ENCODE measurements around the gene ASB3.
A peak's percentile ranks its signal among the peaks of the same experiment; 100 is the strongest.

The ASB3 gene

DNA sequence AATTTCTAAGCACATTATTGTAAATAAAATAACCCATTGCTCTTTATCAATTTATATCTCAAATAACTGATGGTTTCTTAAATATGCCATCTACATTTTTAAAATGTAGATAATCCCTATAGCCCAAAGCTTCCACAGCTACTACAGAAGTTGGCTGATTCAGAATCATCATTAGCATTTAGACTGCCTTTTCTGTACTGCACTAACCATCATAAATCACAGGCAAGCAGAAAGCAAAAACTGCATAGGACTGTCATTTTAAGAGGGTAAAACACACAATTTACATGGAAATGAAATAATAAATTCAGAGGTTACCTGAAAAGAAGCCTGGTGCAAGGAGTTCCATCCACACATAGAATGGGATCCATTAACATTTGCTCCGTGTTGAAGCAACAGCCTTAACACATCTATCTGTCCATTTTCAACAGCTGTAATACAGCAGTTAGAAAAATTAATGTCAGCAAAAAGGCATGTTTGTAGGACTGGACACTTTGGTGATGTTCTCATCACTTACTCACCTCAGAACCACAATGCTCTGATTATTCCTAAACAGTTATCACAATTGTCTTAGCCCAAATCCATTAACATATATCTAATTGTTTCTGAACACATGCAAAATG is 57.5 kb downstream of the ASB3 start:
- H3K27me3 ChIP-seq (replicated peaks; ENCODE audit: insufficient read depth, low read length): no peaks in the 10 kb centered on the region
- no peak overlapping the region for H3K4me3 ChIP-seq (ENCODE audit: low read length)
- no peaks in the 10 kb centered on the region for H3K36me3 ChIP-seq (replicated peaks; ENCODE audit: insufficient read depth, low read length)
- no peak overlapping the region for H3K9ac ChIP-seq (ENCODE audit: low read length)
- no peaks in the 10 kb centered on the region for H3K9me2 ChIP-seq (replicated peaks; ENCODE audit: insufficient read depth, low read length)
- no peak overlapping the region for H3K27ac ChIP-seq (ENCODE audit: low read length)
- 0 out of 2 replicates have a peak, but pooled peaks cover 13% of the 10 kb centered on the region for H3K4me1 ChIP-seq (ENCODE audit: low read length)
- DNase-seq: no peak
- TF ChIP-seq, protein P1, sequence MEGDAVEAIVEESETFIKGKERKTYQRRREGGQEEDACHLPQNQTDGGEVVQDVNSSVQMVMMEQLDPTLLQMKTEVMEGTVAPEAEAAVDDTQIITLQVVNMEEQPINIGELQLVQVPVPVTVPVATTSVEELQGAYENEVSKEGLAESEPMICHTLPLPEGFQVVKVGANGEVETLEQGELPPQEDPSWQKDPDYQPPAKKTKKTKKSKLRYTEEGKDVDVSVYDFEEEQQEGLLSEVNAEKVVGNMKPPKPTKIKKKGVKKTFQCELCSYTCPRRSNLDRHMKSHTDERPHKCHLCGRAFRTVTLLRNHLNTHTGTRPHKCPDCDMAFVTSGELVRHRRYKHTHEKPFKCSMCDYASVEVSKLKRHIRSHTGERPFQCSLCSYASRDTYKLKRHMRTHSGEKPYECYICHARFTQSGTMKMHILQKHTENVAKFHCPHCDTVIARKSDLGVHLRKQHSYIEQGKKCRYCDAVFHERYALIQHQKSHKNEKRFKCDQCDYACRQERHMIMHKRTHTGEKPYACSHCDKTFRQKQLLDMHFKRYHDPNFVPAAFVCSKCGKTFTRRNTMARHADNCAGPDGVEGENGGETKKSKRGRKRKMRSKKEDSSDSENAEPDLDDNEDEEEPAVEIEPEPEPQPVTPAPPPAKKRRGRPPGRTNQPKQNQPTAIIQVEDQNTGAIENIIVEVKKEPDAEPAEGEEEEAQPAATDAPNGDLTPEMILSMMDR (IDR thresholded peaks at IDR 0.05; ENCODE audit: low read length): no peak
- TF ChIP-seq EZH2phosphoT487 (IDR thresholded peaks at IDR 0.05; ENCODE audit: low read length): no peak
- TF ChIP-seq EZH2 (optimal IDR thresholded peaks at IDR 0.05; ENCODE audit: low read depth, low read length): no peak
- no peaks in the 10 kb centered on the region for H3K79me2 ChIP-seq (ENCODE audit: low read length)
- no peaks in the 10 kb centered on the region for H4K20me1 ChIP-seq (ENCODE audit: insufficient read depth, low read length)
- H3K4me2 ChIP-seq (ENCODE audit: low read depth, low read length): 0 out of 2 replicates have a peak overlapping the region, but pooled peaks have one; percentile 14
- H2AFZ ChIP-seq (ENCODE audit: low read length): no peak overlapping the region
- H3F3A ChIP-seq (ENCODE audit: insufficient read depth, low read length): no peaks in the 10 kb centered on the region
- no peaks in the 10 kb centered on the region for H3K9me3 ChIP-seq (replicated peaks; ENCODE audit: insufficient read depth, low read length)

DNA sequence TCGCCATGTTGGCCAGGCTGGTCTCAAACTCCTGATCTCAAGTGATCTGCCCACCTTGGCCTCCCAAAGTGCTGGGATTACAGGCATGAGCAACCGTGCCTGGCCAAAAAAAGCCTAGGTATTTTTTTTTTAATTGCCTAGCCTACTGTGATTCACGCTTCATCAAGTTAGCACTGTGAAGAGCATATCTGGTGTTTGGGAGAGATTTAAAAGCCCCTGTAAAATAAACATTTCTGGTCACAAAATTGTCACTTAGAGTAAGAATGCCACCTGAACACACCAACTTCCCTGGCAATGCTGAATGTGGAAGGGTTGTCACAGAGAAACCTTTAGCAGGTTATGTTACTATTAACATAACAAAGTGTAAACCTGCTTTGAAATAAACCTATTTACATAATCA is 58.8 kb downstream of the ASB3 start:
- Histone ChIP-seq H4K20me1 (ENCODE audit: insufficient read depth, low read length) (no peaks in the 10 kb centered on the region), H3K36me3 (replicated peaks; ENCODE audit: insufficient read depth, low read length) (no peaks in the 10 kb centered on the region), H3K4me3 (ENCODE audit: low read length) (no peak overlapping the region), H3K27ac (ENCODE audit: low read length) (no peak overlapping the region), H3K79me2 (ENCODE audit: low read length) (no peaks in the 10 kb centered on the region), H3K9me3 (replicated peaks; ENCODE audit: insufficient read depth, low read length) (no peaks in the 10 kb centered on the region), H3K9me2 (replicated peaks; ENCODE audit: insufficient read depth, low read length) (no peaks in the 10 kb centered on the region), H3F3A (ENCODE audit: insufficient read depth, low read length) (no peaks in the 10 kb centered on the region), H3K4me2 (ENCODE audit: low read depth, low read length) (no peak overlapping the region), H2AFZ (ENCODE audit: low read length) (no peak overlapping the region), H3K27me3 (replicated peaks; ENCODE audit: insufficient read depth, low read length) (no peaks in the 10 kb centered on the region), H3K9ac (ENCODE audit: low read length) (no peak overlapping the region), H3K4me1 (ENCODE audit: low read length) (0 out of 2 replicates have a peak, but pooled peaks cover 13% of the 10 kb centered on the region)
- TF ChIP-seq, protein P1 (IDR thresholded peaks at IDR 0.05; ENCODE audit: low read length): no peak
- DNase-seq: no peak

DNA sequence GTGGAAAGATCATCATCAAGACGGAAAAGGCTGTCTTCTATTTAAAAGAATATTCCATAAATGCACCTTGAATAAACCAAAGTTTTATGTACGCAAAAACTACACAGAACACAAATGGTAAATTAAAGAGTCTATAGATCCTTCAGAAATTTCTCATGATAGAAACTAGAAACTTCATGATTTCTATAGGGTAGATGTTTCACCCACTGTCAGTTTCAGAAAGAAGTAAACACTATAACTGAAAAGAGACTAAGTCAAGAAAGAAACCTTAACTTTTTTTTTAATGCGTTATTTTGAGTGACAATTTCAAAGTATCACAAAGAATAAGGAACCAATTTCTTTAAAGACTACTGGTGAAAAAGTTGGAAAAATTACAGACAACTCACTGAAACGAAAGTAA is 61.1 kb downstream of the ASB3 start:
- Histone ChIP-seq H3K79me2 (ENCODE audit: low read length) (no peaks in the 10 kb centered on the region), H3K4me3 (ENCODE audit: low read length) (no peak overlapping the region), H3K4me2 (ENCODE audit: low read depth, low read length) (peak overlapping the region; percentile 37; the same call in 1 of the 2 replicates), H3K9me3 (replicated peaks; ENCODE audit: insufficient read depth, low read length) (no peaks in the 10 kb centered on the region), H3K4me1 (ENCODE audit: low read length) (0 out of 2 replicates have a peak, but pooled peaks cover 13% of the 10 kb centered on the region), H4K20me1 (ENCODE audit: insufficient read depth, low read length) (no peaks in the 10 kb centered on the region), H3K9me2 (replicated peaks; ENCODE audit: insufficient read depth, low read length) (no peaks in the 10 kb centered on the region), H3K9ac (ENCODE audit: low read length) (no peak overlapping the region), H3K36me3 (replicated peaks; ENCODE audit: insufficient read depth, low read length) (no peaks in the 10 kb centered on the region), H3K27ac (ENCODE audit: low read length) (peak overlapping the region; percentile 12; the same call in 1 of the 2 replicates), H2AFZ (ENCODE audit: low read length) (no peak overlapping the region), H3F3A (ENCODE audit: insufficient read depth, low read length) (no peaks in the 10 kb centered on the region), H3K27me3 (replicated peaks; ENCODE audit: insufficient read depth, low read length) (no peaks in the 10 kb centered on the region)
- TF ChIP-seq, protein P1 (IDR thresholded peaks at IDR 0.05; ENCODE audit: low read length): no peak
- TF ChIP-seq EZH2 (optimal IDR thresholded peaks at IDR 0.05; ENCODE audit: low read depth, low read length) (no peak), EZH2phosphoT487 (IDR thresholded peaks at IDR 0.05; ENCODE audit: low read length) (no peak)
- DNase-seq: no peak

All from MM.1S (cell line).